K562 (cell line): ENCODE results near the gene UQCRC1. TPM values are rescaled to one million over a fixed set of nuclear protein-coding genes. Genes with fewer than 3 reads are reported as not detected.

Source experiments
- microRNA counts: library from miRNA; unstranded; fragments of <30 nt; microRNA quantifications from one replicate; lab custom pipeline; 2016
- microRNA-seq: library from miRNA; unstranded; fragments of <30 nt; microRNA quantifications from one replicate; pipeline ENCODE4, GENCODE V29; 2018; ENCODE audit warnings: borderline microRNAs expressed
- polyA plus RNA-seq, 8 experiments: library from polyadenylated mRNA; depleted of rRNA in 4 of 8; stranded (reverse) in 5 of 8; unstranded in 3 of 8; fragments of >200 nt; fragmentation: Nextera tagmentation in 2 of 8; fragmentation: Illumina TruSeq in 1 of 8; extraction: Ambion mirVana in 2 of 8; extraction: Trizol in 1 of 8; gene quantifications; 2 replicates each; pipeline versions ENCODE4 v1.2.1 to v1.2.3, GENCODE V29; 2011 to 2014; ENCODE audit warnings: inconsistent platforms in 1 of 8, missing spikeins in 1 of 8
- small RNA-seq: library from RNA; depleted of rRNA; stranded (forward); fragments of <200 nt; gene quantifications from one replicate; pipeline ENCODE3, GENCODE V24; 2014
- total RNA-seq, 7 experiments: library from RNA; depleted of rRNA in 6 of 7; stranded (reverse); fragments of >200 nt in 6 of 7; fragmentation: Illumina TruSeq in 2 of 7; extraction: Trizol in 2 of 7; gene quantifications; 2 replicates each; pipeline versions ENCODE4 v1.2.1 to v1.2.3, GENCODE V29; 2011 to 2021; ENCODE audit warnings: low replicate concordance in 1 of 7

Gene UQCRC1
- total and polyA plus RNA-seq, 9 of the 15 experiments (the other 6 are each of a cell fraction or from before 2014, with no cell fraction given) = 125 to 424 (median 268) TPM

MicroRNA genes within 50 kb of the gene (microRNA counts, 767-probe panel; counts per million panel counts)
- not detected for microRNA hsa-miR-711 (lab: Ali Mortazavi, UCI)

Small RNAs within 50 kb of the gene (microRNA-seq; reads per million reads assigned to microRNA genes)
- gene MIR4793 = not detected
- gene MIR6823 = not detected
- not detected for gene MIR711

Small RNAs within 50 kb of the gene (small RNA-seq; reads per million reads assigned to genes)
- gene MIR6823 = not detected

Other genes with a start within 250 kb of the UQCRC1 start
Only the 7 nearest of the 15 such genes appear.
- gene PFKFB4, start 52.8 kb downstream of the UQCRC1 start, total RNA-seq (2014; rRNA removed) = 15.3 and 16.6 TPM in 2 replicates
- gene PFKFB4, start 52.8 kb downstream of the UQCRC1 start, total RNA-seq (2014; rRNA removed; fragmentation: Illumina TruSeq; extraction: Trizol) = 9.6 and 11.3 TPM in 2 replicates
- gene PFKFB4, start 52.8 kb downstream of the UQCRC1 start, total RNA-seq (2015; rRNA removed; fragmentation: Illumina TruSeq; extraction: Trizol) = 12.9 and 14.7 TPM in 2 replicates
- 13.5 and 15.8 TPM in 2 replicates for gene PFKFB4, start 52.8 kb downstream of the UQCRC1 start, total RNA-seq (2021)
- 56.3 and 71.4 TPM in 2 replicates for gene PFKFB4, start 52.8 kb downstream of the UQCRC1 start, polyA plus RNA-seq (2011; rRNA removed)
- 13.8 and 14.5 TPM in 2 replicates for gene PFKFB4, start 52.8 kb downstream of the UQCRC1 start, polyA plus RNA-seq (2014; fragmentation: Illumina TruSeq; extraction: Trizol)
- 1 to 10 TPM in 1 of 2 experiments, under 1 TPM in 1; 0.92 to 1.6 TPM for gene PFKFB4, start 52.8 kb downstream of the UQCRC1 start, polyA plus RNA-seq (2014; fragmentation: Nextera tagmentation; extraction: Ambion mirVana)
- gene PFKFB4, start 52.8 kb downstream of the UQCRC1 start, polyA plus RNA-seq (2014; rRNA removed) = 13.2 and 14.0 TPM in 2 replicates
- not detected in 2 replicates for gene UCN2, start 45.9 kb downstream of the UQCRC1 start, total RNA-seq (2014; rRNA removed)
- gene UCN2, start 45.9 kb downstream of the UQCRC1 start, total RNA-seq (2014; rRNA removed; fragmentation: Illumina TruSeq; extraction: Trizol) = not detected in 2 replicates
- gene UCN2, start 45.9 kb downstream of the UQCRC1 start, total RNA-seq (2015; rRNA removed; fragmentation: Illumina TruSeq; extraction: Trizol) = not detected in 2 replicates
- gene UCN2, start 45.9 kb downstream of the UQCRC1 start, total RNA-seq (2021) = 0.11 TPM in 1 of 2 replicates, not detected in the other
- 0.05 and 0.08 TPM in 2 replicates for gene UCN2, start 45.9 kb downstream of the UQCRC1 start, polyA plus RNA-seq (2011; rRNA removed)
- gene UCN2, start 45.9 kb downstream of the UQCRC1 start, polyA plus RNA-seq (2014; fragmentation: Illumina TruSeq; extraction: Trizol) = not detected in 2 replicates
- gene UCN2, start 45.9 kb downstream of the UQCRC1 start, polyA plus RNA-seq (2014; fragmentation: Nextera tagmentation; extraction: Ambion mirVana) = not detected
- not detected in 2 replicates for gene UCN2, start 45.9 kb downstream of the UQCRC1 start, polyA plus RNA-seq (2014; rRNA removed)
- gene COL7A1, start 14.3 kb downstream of the UQCRC1 start, total RNA-seq (2014; rRNA removed) = 0.09 and 0.61 TPM in 2 replicates
- gene COL7A1, start 14.3 kb downstream of the UQCRC1 start, total RNA-seq (2014; rRNA removed; fragmentation: Illumina TruSeq; extraction: Trizol) = 0.03 TPM in 1 of 2 replicates, not detected in the other
- 0.14 and 0.38 TPM in 2 replicates for gene COL7A1, start 14.3 kb downstream of the UQCRC1 start, total RNA-seq (2015; rRNA removed; fragmentation: Illumina TruSeq; extraction: Trizol)
- gene COL7A1, start 14.3 kb downstream of the UQCRC1 start, total RNA-seq (2021) = 0.31 and 0.49 TPM in 2 replicates
- gene COL7A1, start 14.3 kb downstream of the UQCRC1 start, polyA plus RNA-seq (2011; rRNA removed) = 0.39 and 0.83 TPM in 2 replicates
- gene COL7A1, start 14.3 kb downstream of the UQCRC1 start, polyA plus RNA-seq (2014; fragmentation: Illumina TruSeq; extraction: Trizol) = 0.17 and 0.43 TPM in 2 replicates
- gene COL7A1, start 14.3 kb downstream of the UQCRC1 start, polyA plus RNA-seq (2014; fragmentation: Nextera tagmentation; extraction: Ambion mirVana) = not detected
- gene COL7A1, start 14.3 kb downstream of the UQCRC1 start, polyA plus RNA-seq (2014; rRNA removed) = 0.28 and 0.66 TPM in 2 replicates
- gene TMEM89, start 12.1 kb upstream of the UQCRC1 start, total RNA-seq (2014; rRNA removed) = not detected in 2 replicates
- not detected in 2 replicates for gene TMEM89, start 12.1 kb upstream of the UQCRC1 start, total RNA-seq (2014; rRNA removed; fragmentation: Illumina TruSeq; extraction: Trizol)
- not detected in 2 replicates for gene TMEM89, start 12.1 kb upstream of the UQCRC1 start, total RNA-seq (2015; rRNA removed; fragmentation: Illumina TruSeq; extraction: Trizol)
- not detected in 2 replicates for gene TMEM89, start 12.1 kb upstream of the UQCRC1 start, total RNA-seq (2021)
- not detected in 2 replicates for gene TMEM89, start 12.1 kb upstream of the UQCRC1 start, polyA plus RNA-seq (2011; rRNA removed)
- not detected in 2 replicates for gene TMEM89, start 12.1 kb upstream of the UQCRC1 start, polyA plus RNA-seq (2014; fragmentation: Illumina TruSeq; extraction: Trizol)
- gene TMEM89, start 12.1 kb upstream of the UQCRC1 start, polyA plus RNA-seq (2014; fragmentation: Nextera tagmentation; extraction: Ambion mirVana) = not detected
- not detected in 2 replicates for gene TMEM89, start 12.1 kb upstream of the UQCRC1 start, polyA plus RNA-seq (2014; rRNA removed)
- 14.8 and 22.2 TPM in 2 replicates for gene SLC26A6, start 25.8 kb upstream of the UQCRC1 start, total RNA-seq (2014; rRNA removed)
- gene SLC26A6, start 25.8 kb upstream of the UQCRC1 start, total RNA-seq (2014; rRNA removed; fragmentation: Illumina TruSeq; extraction: Trizol) = 7.1 and 10.5 TPM in 2 replicates
- 11.9 and 12.4 TPM in 2 replicates for gene SLC26A6, start 25.8 kb upstream of the UQCRC1 start, total RNA-seq (2015; rRNA removed; fragmentation: Illumina TruSeq; extraction: Trizol)
- gene SLC26A6, start 25.8 kb upstream of the UQCRC1 start, total RNA-seq (2021) = 26.5 and 27.2 TPM in 2 replicates
- gene SLC26A6, start 25.8 kb upstream of the UQCRC1 start, polyA plus RNA-seq (2011; rRNA removed) = 20.4 and 42.8 TPM in 2 replicates
- 19.7 and 21.0 TPM in 2 replicates for gene SLC26A6, start 25.8 kb upstream of the UQCRC1 start, polyA plus RNA-seq (2014; fragmentation: Illumina TruSeq; extraction: Trizol)
- 1 to 10 TPM; 2.1 to 4.5 TPM for gene SLC26A6, start 25.8 kb upstream of the UQCRC1 start, polyA plus RNA-seq (2014; fragmentation: Nextera tagmentation; extraction: Ambion mirVana)
- 24.8 and 26.6 TPM in 2 replicates for gene SLC26A6, start 25.8 kb upstream of the UQCRC1 start, polyA plus RNA-seq (2014; rRNA removed)
- 0.64 and 0.98 TPM in 2 replicates for gene CELSR3, start 53.2 kb upstream of the UQCRC1 start, total RNA-seq (2014; rRNA removed)
- gene CELSR3, start 53.2 kb upstream of the UQCRC1 start, total RNA-seq (2014; rRNA removed; fragmentation: Illumina TruSeq; extraction: Trizol) = 0.47 and 0.48 TPM in 2 replicates
- gene CELSR3, start 53.2 kb upstream of the UQCRC1 start, total RNA-seq (2015; rRNA removed; fragmentation: Illumina TruSeq; extraction: Trizol) = 0.76 and 0.79 TPM in 2 replicates
- gene CELSR3, start 53.2 kb upstream of the UQCRC1 start, total RNA-seq (2021) = 1.6 and 2.1 TPM in 2 replicates
- 0.84 and 0.93 TPM in 2 replicates for gene CELSR3, start 53.2 kb upstream of the UQCRC1 start, polyA plus RNA-seq (2011; rRNA removed)
- gene CELSR3, start 53.2 kb upstream of the UQCRC1 start, polyA plus RNA-seq (2014; fragmentation: Illumina TruSeq; extraction: Trizol) = 1.1 and 1.5 TPM in 2 replicates
- under 1 TPM; 0.10 to 0.20 TPM for gene CELSR3, start 53.2 kb upstream of the UQCRC1 start, polyA plus RNA-seq (2014; fragmentation: Nextera tagmentation; extraction: Ambion mirVana)
- gene CELSR3, start 53.2 kb upstream of the UQCRC1 start, polyA plus RNA-seq (2014; rRNA removed) = 1.3 and 2.7 TPM in 2 replicates
- gene NCKIPSD, start 76.3 kb upstream of the UQCRC1 start, total RNA-seq (2014; rRNA removed) = 12.3 and 18.7 TPM in 2 replicates
- 4.1 and 6.3 TPM in 2 replicates for gene NCKIPSD, start 76.3 kb upstream of the UQCRC1 start, total RNA-seq (2014; rRNA removed; fragmentation: Illumina TruSeq; extraction: Trizol)
- 9.7 and 10.0 TPM in 2 replicates for gene NCKIPSD, start 76.3 kb upstream of the UQCRC1 start, total RNA-seq (2015; rRNA removed; fragmentation: Illumina TruSeq; extraction: Trizol)
- gene NCKIPSD, start 76.3 kb upstream of the UQCRC1 start, total RNA-seq (2021) = 17.3 and 20.1 TPM in 2 replicates
- 24.4 and 35.6 TPM in 2 replicates for gene NCKIPSD, start 76.3 kb upstream of the UQCRC1 start, polyA plus RNA-seq (2011; rRNA removed)
- 15.0 and 16.2 TPM in 2 replicates for gene NCKIPSD, start 76.3 kb upstream of the UQCRC1 start, polyA plus RNA-seq (2014; fragmentation: Illumina TruSeq; extraction: Trizol)
- 1 to 10 TPM in 1 of 2 experiments, under 1 TPM in 1; 0.49 to 1.7 TPM for gene NCKIPSD, start 76.3 kb upstream of the UQCRC1 start, polyA plus RNA-seq (2014; fragmentation: Nextera tagmentation; extraction: Ambion mirVana)
- gene NCKIPSD, start 76.3 kb upstream of the UQCRC1 start, polyA plus RNA-seq (2014; rRNA removed) = 17.8 and 21.4 TPM in 2 replicates